Measurements from ENCODE around the gene RNGTT. TPM values are rescaled to one million over a fixed set of nuclear protein-coding genes. Genes with fewer than 3 reads are reported as not detected.

RNGTT gene
- polyA plus RNA-seq, 3 donors, result 1.7 to 5.6 (median 3.7) TPM

DNA sequence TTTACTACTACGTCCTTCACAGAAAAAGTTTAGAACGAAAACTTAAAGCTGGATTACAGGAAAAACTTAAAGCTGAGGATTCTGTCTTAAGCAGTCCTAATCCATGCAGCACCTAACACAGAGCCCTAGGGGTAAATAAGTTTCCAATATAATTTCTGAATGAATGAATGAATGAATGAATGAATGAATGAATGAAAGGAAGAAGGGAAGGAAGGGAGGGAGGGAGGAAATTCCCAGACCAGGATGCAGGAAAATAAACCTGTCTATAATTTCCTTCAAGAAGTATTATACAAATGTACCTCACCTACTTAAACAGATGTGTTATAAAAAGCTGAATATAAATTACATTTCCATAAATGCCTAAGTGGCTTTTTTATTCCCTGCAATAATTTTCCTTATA lies 83.4 kb downstream of the RNGTT start:
- no peak overlapping the region for H3K27ac ChIP-seq (ENCODE audit: low read depth, low read length)
- WGBS, 3 donors, result 96 to 99% (median 97%) methylated on average over 2 of the region's 2 CpGs

GRCh38 chr6:88877893-88878292 lies 85.5 kb downstream of the RNGTT start:
- 94 to 96% (median 95%) methylated on average over 7 of the region's 7 CpGs for WGBS, 3 donors
- no peak overlapping the region for H3K27ac ChIP-seq (ENCODE audit: low read depth, low read length)

DNA sequence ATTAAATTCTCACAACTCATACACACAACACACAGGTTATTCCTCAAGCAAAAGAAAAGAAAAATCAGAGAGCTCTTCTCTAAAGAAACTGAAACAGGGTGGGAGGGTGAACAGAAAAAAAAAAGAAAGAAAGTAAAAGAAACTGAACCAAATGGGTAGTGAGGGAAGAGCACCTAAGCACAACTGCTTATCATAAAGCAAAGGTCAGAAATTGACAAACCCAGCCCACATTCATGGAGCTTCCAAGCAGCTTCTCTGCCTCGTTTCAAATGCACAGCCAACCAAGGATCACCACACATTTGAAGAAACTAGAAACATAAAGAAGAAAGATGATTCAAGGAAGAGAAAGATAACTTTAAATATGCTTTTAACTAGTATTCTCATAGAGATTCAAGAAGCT lies 90.5 kb downstream of the RNGTT start:
- 54 to 79% (median 70%) methylated on average over 1 of the region's 1 CpG for WGBS, 3 donors
- no peak overlapping the region for H3K27ac ChIP-seq (ENCODE audit: low read depth, low read length)

- 58 to 70% (median 65%) methylated on average over 3 of the region's 3 CpGs for WGBS, 3 donors
- H3K27ac ChIP-seq (ENCODE audit: low read depth, low read length), result no peak overlapping the region
Observed at GRCh38 chr6:88871498-88871897, 91.9 kb downstream of the RNGTT start.

DNA sequence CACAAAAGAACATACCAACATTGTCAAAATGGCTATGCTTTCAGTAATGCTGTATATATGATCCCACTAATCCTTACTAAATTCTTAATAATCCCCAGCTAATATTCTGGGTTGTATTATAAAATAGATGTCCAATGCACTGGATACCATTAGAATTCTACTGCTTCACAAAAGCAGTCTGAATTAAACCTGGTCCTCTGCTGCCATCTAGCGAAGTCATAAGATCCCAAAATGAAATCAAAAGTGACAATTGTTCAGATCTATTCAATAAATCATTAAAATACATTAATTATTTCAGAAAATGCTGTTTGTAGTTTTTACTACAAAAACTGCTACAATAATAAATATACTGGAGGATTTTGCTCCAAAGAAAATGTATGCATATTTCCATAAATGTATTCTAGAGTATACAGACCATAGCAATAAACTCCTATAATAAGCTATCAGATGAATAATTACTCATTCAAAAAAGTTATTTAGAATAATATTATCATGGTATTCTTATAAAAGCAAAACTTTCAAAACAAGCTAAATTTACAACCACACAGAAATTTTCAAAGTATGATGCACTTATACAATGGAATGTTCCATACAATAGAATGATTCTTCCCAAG lies 92.6 kb downstream of the RNGTT start:
- H3K27ac ChIP-seq (ENCODE audit: low read depth, low read length), result no peak overlapping the region
- WGBS, 3 donors, result 0 to 5% (median 2%) methylated on average over 1 of the region's 1 CpG

- 96 to 98% (median 97%) methylated on average over 1 of the region's 1 CpG for WGBS, 3 donors
- H3K27ac ChIP-seq (ENCODE audit: low read depth, low read length), result no peak overlapping the region
Observed at GRCh38 chr6:88869263-88870020, 94.0 kb downstream of the RNGTT start.

GRCh38 chr6:88867841-88868731 lies 95.3 kb downstream of the RNGTT start:
- WGBS, 3 donors, result 73 to 84% (median 79%) methylated on average over 2 of the region's 2 CpGs

GRCh38 chr6:88866856-88867255 lies 96.6 kb downstream of the RNGTT start:
- 94 to 96% (median 94%) methylated on average over 2 of the region's 2 CpGs for WGBS, 3 donors
- H3K27ac ChIP-seq (ENCODE audit: low read depth, low read length), result no peak overlapping the region

More at GRCh38 chr6:88867841-88868731, 95.3 kb downstream of the RNGTT start:
- no peak overlapping the region for H3K27ac ChIP-seq (ENCODE audit: low read depth, low read length)

DNA sequence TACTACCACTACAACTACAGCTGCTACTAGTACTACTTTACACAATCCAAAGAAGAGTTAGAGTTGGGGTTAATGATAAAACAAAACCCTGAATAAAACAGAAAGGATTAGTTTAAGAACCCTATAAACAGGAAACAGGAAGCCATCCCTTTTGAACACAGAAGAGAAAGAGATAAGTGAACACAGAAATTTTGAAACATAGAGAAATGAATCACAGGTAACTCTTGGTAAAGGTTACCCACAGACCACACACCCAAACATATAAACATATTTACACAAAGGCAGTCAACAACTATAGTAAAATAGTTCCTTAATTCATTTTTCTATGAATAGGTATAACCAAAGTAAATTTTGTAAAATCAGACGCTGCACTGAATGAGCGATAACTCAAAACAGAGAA lies 98.1 kb downstream of the RNGTT start:
- 93 to 100% (median 98%) methylated on average over 2 of the region's 2 CpGs for WGBS, 3 donors

GRCh38 chr6:88864359-88865054 lies 98.9 kb downstream of the RNGTT start:
- H3K27ac ChIP-seq (ENCODE audit: low read depth, low read length), result no peak overlapping the region

More for the DNA sequence above, 98.1 kb downstream of the RNGTT start:
- no peak overlapping the region for H3K27ac ChIP-seq (ENCODE audit: low read depth, low read length)

DNA sequence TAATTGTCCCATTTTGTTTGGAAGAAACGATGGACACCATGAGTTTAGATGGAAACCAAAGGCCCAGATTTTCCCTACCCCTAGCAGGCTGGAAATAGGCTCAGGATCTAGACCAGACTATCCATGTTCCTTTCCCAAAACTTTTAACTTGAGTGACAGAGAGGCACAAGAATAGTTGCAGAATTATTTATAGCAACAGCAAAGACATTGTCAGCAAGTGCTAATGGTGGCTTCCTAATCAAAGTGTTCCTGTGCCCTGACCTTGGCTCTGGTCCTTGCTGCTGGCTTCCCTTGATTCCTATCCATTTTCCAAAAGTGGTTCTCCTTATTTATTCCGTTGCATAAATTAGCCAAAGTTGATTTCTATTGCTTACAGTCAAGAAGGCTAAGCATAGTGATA lies 103.1 kb downstream of the RNGTT start:
- H3K27ac ChIP-seq (ENCODE audit: low read depth, low read length), result no peak overlapping the region
- 86 to 94% (median 93%) methylated on average over 2 of the region's 2 CpGs for WGBS, 3 donors

DNA sequence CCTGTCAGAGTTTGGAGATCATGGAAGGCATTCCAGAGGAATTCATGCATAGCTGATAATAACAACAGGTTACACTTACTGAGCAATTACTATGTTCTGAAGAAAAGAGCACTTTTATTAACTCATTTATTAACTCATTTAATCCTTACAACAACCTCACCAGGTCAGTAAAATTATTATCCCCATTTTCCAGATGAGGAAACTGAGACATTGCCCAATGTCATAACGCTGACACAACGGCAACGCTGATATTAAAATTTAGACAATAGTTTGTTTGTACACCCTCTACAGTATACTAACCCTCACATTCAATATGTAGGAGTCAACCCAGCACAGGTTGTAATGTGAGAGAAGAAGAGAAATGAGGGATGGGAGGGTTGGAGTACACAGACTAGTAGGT lies 105.0 kb downstream of the RNGTT start:
- WGBS, 3 donors, result 94 to 99% (median 98%) methylated on average over 3 of the region's 3 CpGs
- H3K27ac ChIP-seq (ENCODE audit: low read depth, low read length), result no peak overlapping the region

DNA sequence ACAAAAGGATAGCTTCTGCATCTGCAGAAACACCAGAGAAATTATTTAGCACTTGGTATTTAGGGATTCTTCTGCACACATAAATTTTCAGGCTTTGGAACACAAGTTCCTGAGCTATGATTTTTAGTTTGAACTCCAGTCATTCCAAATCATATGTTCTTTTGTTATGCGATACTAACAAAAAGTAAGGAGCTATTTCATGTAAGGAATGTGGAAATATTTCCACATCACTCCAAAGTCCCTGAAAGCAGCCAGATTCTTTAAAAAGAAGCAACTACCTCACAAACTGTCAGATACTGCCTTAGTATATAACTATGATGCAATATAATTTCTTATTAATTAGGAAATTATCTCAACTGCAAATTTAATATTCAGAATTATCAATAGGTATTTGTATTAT lies 106.9 kb downstream of the RNGTT start:
- WGBS, 3 donors, result 78 to 92% (median 81%) methylated on average over 1 of the region's 1 CpG
- no peak overlapping the region for H3K27ac ChIP-seq (ENCODE audit: low read depth, low read length)

- 87 to 91% (median 90%) methylated on average over 2 of the region's 2 CpGs for WGBS, 3 donors
Observed at GRCh38 chr6:88855541-88856147, 107.8 kb downstream of the RNGTT start.

DNA sequence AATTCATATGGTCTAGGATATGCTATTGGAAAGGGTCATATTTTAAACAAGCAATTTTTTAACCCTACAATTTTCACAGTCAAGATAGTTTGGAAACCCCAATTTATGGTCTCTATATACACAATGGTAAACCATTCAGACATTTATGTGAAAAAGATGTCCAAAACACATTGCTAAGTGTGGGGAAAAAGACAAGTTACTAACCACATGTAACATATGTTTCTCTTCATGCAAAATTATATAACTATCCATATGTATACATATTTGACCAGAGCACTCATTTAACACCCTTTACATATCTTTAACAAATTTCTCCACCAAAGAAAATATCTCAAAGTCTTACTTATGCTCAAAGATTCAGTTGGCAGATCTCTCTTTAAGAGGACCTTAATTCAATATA lies 110.6 kb downstream of the RNGTT start:
- no peak overlapping the region for H3K27ac ChIP-seq (ENCODE audit: low read depth, low read length)

More at GRCh38 chr6:88855541-88856147, 107.8 kb downstream of the RNGTT start:
- H3K27ac ChIP-seq (ENCODE audit: low read depth, low read length), result no peak overlapping the region

GRCh38 chr6:88852000-88852399 lies 111.4 kb downstream of the RNGTT start:
- 86 to 99% (median 97%) methylated on average over 2 of the region's 2 CpGs for WGBS, 3 donors
- no peak overlapping the region for H3K27ac ChIP-seq (ENCODE audit: low read depth, low read length)

DNA sequence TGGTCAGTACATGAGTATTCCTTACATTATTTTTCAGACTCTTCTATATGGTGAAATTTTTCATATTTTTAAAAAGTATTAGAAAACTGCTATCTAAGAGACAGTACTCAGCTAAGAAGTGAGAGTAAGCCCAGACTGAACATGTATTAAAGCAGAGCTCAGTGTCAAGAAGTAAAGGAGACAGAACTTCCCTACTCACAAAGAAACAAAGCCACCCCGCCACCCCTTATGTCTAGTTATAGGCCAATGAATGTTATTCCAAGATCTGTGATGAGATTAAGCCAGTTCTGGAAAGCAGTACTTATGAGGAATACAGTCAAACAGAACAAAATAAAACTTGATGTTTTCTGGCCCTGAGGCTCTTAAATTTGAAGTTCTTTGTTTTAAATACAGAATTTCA lies 114.5 kb downstream of the RNGTT start:
- WGBS, 3 donors, result 92 to 95% (median 93%) methylated on average over 1 of the region's 1 CpG
- H3K27ac ChIP-seq (ENCODE audit: low read depth, low read length), result no peak overlapping the region

DNA sequence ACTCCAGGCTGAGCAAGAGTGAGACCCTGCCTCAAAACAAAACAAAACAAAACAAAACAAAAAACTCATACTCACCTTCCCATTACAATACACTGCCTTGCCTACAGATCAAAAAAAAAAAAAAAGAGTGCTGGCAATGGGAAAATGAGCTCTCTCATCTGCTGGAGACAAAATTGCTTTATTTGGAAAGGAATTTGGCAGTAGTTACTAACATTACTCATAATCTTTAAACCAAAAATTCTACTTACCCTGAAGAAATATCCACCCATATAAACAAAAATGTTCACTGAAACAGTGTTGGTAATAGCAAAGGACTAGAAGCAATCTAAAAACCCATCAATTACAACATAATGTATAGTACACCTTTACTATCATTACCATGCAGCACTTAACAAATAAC lies 120.4 kb downstream of the RNGTT start:
- no peak overlapping the region for H3K27ac ChIP-seq (ENCODE audit: low read depth, low read length)
